ENCODE measurements around the gene TRIM46.

TRIM46 gene

DNA sequence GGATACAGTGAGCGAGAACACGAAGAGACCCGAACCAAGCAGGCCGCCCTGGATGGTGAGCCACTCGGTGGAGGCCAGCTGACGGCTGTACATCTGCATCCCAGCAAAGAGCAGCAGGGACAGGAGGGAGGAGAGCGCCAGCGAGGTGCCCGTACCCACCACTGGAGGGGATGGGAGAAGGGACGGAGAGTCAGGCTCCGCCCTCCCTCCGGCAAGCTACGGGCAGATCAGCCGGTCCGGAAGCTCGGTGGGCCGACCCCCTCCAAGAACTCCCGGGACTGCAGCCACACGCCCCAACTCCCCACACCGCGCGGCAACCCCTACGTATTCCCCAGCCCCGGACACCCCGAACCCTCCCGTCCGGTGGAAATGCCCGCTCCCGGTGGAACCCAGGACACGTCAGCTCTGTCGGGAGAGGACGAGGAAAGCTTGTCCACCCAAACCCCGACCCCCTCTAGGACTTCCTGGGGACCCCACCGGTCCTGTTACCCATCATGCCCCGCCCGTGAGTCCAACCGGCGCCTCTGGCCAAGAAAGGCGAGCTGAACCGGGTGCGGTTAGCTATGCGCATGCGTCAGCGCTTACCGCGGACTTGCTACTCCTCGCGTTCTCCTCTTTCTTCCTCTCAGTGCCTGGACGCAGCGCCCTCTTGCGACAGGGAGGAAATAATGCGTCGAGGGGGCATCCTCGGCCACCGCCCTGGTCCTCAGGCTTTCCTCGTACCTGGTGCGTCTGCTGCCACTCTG is 744 bp upstream of the TRIM46 start, which contains the start of gene KRTCAP2:
TSS of gene KRTCAP2 (minus strand) at position 573 of the 746 bp plus-strand sequence. CDS start at position 493, 80 bp downstream.
- peak; percentile 95 for DNase-seq

DNA sequence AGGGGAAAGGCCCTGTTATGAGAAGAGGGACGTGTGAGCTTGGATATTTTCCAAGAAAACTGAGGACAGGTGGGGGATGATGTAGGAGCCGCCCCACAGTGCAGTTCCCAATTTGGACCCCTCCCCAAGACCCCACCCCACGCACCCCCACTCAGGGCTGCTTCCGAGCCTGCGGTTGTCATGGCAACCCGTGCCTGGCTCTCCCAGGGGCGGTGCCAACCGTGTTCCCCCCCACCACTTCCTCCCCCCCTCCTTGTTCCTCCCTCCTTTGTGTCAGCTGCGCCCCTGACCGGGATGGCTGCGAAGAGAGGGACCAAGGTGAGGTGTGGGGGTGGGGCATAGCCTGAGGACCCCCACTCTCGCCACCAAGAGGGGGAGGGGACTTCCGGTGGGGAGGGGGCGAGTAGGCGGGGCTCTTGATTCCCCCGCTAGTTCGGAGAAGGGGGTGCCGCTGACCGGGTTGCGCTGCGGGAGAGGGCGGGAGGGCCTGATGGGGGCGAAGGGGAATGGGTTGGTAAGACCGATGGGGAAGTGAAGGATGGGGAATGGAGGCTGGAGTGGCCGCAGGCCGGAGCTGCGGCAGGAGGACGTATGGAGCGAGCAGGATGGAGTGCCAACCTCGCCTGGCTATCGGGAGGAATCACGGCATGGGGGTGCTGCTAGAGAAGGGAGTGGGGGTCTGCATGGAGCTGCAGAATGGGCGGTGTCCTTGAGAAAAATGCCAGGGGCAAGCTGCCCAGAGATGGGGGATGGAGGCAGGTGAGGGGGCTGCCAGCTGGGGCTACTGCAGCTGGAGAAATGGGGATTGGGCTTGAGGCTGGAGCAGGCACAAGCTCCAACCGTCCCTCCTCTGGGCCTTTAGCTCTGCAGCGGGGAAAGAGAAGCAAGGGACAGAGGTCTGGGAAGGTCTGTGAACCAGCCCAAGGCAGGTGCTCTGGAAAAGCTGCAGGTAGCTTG is 953 bp downstream of the TRIM46 start:
- no peak for DNase-seq

DNA sequence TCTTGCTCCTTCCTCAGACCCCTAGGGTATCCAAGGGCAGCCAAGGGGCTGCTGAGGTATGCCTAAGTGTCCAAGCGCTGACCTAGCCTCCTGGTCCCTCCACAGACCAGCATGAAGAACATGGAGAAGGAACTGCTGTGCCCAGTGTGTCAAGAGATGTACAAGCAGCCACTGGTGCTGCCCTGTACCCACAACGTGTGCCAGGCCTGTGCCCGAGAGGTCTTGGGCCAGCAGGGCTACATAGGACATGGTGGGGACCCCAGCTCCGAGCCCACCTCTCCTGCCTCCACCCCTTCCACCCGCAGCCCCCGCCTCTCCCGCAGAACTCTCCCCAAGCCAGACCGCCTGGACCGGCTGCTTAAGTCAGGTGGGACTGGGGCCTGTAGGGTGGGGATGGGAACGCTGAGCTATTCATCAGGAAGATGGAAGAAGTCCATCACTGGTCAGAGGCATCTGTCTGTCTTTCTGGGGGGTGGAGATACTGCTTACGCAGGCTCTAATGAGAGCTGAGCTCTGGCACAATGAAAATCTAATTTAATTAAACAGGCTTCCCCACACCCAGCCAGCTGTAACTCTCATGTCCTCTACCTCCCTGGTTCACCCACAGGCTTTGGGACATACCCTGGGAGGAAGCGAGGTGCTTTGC is 1.8 kb downstream of the TRIM46 start:
- no peak for DNase-seq

DNA sequence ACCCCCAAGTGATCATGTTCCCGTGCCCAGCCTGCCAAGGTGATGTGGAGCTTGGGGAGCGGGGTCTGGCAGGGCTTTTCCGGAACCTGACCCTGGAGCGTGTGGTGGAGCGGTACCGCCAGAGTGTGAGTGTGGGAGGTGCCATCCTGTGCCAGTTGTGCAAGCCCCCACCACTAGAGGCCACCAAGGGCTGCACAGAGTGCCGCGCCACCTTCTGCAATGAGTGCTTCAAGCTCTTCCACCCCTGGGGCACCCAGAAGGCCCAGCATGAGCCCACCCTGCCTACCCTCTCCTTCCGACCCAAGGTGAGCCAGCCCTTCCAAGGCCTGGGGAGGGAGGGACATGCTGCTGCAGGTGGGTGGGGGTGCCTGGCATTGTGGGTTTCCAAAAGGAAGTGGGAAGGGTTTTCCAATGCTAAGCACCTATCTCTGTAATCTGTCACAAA is 2.3 kb downstream of the TRIM46 start:
- no peak for DNase-seq

DNA sequence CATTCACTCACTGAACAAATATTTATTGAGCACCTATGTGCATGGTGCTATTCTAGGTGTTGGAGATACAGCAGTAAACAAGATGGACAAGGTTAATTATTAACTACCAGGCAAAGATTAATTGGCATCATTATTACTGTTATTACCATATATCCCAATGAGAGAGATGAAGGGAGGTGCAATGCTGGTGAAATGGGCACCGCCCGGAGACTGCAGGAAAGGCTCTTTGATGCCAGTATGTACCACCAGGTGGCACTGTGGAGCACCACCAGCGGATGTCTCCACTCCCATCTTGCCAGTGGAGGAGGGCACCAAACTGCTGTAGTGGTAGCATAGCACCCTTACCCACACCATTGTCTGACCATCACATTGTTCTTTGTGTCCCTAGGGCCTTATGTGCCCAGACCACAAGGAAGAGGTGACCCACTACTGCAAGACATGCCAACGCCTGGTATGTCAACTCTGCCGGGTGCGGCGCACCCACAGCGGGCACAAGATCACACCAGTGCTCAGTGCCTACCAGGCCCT is 3.0 kb downstream of the TRIM46 start:
- DNase-seq: peak; percentile 62

DNA sequence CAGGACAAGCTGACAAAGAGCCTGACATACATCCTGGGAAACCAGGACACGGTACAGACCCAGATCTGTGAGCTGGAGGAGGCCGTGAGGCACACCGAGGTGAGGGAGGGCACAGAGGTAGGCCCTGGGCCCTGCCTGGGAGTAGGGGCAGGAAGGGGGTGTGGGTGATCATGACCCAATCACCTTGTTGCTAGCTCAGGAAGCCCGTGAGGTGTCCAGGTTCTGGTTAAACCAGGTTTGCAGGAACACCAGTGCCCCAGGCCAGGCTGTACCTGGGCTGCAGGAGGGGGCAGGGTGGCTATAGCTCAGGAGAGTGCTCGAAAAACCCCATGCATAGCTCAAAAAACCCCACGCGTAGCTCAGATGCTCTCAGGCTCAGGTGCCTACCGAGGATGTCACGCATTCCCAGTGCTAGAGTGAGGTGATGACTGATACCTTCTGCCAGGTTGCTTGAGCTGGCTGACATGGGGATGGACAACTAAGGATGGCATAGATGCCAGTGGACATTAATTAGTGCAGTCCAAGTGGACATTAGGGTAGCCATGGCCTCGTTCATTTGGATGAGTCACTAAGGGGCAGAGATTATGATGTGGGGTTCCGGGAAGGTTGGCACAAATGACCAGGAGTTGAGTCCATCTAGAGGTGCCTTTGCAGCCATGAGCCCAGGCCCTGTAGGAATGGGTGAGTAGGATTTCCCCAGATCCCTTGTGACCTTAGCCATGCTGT is 3.7 kb downstream of the TRIM46 start:
- no peak for DNase-seq

DNA sequence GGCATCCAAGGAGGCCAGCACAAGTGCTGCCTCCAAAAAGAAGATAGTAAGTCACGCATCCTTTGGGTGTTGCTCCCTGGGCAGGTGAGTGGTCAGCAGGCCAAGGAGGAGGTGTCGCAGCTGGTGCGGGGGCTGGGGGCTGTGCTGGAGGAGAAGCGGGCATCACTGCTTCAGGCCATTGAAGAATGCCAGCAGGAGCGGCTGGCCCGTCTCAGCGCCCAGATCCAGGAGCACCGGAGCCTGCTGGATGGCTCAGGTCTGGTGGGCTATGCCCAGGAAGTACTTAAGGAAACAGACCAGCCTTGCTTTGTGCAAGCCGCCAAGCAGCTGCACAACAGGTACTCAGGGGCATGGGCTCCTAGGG is 4.3 kb downstream of the TRIM46 start:
- DNase-seq: no peak

DNA sequence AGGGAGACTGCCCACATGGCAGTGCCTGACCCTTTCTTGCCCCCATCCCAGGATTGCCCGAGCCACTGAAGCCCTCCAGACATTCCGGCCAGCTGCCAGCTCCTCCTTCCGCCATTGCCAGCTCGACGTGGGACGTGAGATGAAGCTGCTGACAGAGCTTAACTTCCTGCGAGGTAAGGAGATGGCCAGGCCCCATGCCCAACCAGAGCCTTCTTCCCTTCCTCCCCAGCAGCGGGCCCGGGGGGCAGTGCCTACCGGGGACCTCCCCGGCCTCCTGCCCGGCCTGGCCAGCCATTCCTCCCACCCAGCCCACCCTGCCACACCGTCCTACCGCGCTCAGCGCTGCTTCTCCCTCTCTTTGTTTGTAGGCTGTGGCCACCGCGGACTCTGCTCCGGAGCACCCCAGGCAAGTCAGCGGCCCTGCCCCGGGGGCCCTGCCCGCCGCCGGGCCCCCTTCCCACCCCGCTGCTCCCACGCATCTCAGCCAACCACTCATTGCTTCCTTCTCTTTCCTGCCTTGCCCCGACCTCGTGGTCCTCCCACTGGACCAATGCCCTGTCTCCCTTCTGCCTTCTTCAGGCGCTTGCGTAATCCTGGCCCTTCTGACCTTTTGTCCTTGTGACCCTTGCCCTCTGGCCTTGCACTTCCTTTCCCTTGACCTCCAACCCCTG is 4.9 kb downstream of the TRIM46 start:
- DNase-seq: no peak

DNA sequence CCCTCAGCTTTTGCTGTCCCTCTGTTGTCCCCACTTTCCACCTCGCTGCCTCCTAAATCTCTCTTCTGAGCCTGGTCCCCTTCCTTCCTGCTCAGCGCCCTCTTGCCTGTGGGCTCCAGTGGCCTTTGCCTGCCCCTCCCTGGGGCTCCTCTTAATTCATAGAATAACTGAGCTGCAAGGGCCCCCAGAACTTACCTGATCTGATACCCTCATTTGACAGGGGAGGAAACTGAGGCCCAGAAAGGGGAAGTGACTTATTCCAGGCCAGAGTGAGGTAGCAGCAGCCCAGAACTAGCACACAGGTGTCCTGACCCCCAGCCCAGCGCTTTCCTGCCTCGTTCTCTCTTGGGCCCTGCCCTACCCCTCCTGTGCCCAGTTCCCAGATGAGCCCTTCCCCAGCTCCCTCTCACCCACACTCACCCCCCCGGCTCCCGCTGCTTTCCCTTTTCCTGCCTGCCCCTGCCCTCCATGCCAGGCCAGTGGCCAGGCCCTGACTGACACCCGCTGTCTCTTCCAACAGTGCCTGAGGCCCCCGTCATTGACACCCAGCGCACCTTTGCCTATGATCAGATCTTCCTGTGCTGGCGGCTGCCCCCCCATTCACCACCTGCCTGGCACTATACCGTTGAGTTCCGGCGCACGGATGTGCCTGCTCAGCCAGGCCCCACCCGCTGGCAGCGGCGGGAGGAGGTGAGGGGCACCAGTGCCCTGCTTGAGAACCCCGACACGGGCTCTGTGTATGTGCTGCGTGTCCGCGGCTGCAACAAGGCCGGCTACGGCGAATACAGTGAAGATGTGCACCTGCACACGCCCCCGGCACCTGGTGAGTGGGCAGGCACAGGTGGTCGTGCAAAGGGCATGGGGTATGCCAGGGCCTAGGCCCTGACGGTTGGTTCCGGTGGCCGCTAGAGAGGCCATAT is 5.7 kb downstream of the TRIM46 start:
- no peak for DNase-seq

DNA sequence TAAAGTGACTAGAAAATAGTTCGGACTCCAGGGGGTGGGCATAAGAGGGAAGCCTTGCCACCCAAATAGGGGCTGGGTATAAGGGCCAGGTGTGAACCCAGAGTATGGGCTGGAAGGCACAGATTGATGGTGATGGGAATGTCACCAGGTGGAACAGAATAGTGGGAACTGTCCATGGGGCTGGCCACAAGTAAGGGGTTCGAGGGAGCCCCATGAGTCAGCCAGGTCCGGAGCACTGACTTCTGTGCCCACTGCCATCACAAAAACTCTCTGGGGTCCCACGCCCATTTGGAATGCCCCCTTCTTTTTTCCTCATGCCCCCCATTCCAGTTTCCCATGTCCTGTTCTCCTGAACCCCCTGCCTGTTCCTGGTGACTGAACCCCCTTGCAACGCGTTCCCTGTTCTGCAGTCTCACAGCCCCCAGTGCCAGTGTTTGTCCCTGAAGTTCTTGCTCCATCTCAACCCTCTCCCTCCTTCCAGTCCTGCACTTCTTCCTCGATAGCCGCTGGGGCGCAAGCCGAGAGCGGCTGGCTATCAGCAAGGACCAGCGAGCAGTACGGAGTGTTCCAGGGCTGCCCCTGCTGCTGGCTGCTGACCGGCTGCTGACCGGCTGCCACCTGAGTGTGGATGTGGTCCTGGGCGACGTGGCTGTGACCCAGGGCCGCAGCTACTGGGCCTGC is 7.9 kb downstream of the TRIM46 start:
- no peak for DNase-seq

DNA sequence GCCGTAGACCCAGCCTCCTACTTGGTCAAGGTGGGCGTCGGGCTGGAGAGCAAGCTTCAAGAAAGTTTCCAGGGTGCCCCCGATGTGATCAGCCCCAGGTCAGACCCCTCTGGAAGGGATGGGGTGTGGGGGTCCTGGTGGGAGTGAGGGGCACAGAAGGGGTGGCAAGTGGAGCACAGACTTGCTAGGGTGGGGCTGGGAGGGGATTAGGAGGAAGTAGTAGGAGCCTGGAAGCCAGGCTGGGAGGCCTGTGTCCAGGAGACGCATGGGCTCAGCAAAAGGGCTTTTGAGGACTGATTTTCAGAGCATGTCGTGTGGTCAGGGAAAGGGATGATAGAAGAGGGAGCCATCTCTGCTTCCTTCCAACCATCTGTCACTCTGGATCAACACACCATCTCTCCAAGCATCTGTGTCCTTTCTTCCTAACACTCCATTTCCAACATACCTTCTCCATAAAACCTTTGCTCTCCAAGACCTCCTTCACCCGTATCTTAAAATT is 8.5 kb downstream of the TRIM46 start:
- DNase-seq: no peak

DNA sequence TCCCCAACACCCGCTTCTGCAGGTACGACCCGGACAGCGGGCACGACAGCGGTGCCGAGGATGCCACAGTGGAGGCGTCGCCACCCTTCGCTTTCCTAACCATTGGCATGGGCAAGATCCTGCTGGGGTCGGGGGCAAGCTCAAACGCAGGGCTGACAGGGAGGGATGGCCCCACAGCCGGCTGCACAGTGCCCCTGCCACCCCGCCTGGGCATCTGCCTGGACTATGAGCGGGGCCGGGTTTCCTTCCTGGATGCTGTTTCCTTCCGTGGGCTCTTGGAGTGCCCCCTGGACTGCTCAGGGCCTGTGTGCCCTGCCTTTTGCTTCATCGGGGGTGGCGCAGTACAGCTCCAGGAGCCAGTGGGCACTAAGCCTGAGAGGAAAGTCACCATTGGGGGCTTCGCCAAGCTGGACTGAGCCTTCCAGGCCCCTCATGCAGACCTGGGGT is 10.1 kb downstream of the TRIM46 start:
- DNase-seq: no peak

DNA sequence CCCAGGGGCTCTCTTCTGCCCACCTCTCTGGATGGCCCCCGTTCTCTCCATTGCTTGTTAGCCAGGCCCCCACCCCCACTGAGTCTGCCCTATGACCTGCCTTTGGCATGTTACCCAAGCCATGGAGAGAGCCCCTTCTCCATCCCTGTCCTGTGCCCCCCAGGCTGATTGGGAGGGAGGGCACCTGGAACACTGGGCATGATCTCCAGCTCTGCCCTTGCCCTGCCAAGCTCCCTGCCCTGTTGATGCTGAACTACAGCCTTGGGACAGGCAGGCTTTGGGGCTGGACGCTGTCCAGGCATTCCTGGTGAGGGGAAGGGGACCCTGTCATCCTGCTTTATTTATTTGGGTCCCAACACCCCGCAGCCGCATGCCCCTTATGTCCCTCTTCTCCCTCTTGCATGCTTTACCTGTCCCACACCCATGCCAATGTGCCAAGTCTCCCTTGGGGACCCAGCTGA is 10.7 kb downstream of the TRIM46 start:
- no peak for DNase-seq

DNA sequence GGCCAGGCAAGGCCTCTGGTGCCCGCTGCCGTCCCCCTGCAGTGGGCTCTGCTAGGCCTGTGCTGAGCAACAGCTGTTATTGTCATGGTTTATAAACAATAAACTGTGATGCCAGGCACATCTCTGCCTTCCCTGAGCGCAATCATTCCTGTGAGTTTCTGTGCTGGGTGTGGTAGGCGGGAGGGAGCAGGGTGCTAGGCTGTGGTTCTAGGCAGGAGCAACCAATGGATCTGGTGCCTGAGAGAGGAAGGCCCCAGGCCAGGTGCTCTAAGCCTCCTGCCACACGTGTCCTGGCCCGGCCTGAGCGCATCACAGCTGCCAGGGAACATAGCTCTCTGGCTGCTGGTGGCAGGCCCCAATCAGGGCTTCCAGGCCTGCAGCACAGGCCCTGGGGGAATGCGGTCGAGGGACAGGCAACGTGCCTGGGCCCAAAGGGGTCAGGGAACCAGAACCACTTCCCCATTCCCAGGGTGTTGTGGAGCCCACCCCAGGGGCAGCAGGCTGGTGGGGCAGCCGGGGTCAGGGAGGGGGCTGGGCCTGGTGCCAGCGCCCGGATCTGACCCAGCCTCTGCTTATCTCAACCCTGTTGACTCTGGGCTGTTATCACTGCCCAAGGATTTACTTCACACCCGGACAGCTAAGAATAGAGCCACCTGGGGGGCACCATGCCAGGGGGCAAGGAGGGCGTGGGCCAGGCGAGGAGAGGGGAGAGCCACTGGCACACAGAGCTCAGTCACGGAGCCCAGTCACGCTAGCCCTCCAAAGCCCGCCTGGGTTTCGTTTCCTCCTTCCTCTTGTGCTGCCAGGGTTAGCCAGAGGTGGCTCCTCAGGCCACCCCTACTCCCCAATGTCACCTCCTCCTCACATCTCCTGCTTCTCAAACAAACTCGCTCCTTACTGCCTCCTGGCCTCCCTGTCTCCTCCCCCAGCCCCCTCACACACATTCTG is 11.5 kb downstream of the TRIM46 start:
- DNase-seq: peak; percentile 21

DNA sequence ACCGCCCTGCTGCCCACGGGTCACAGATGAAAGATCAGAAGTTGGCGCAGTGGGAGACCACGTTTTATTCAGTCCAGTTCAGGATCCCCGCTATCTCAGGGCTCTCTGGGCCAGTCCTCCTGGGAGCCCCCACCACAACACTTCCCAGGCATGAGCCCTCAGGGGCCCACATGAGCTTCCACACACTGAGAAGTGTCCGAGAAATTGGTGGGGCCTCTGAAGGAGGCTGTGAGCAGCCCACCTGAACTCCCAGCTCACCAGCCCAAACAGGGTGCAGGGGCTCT is 12.1 kb downstream of the TRIM46 start:
- no peak for DNase-seq

DNA sequence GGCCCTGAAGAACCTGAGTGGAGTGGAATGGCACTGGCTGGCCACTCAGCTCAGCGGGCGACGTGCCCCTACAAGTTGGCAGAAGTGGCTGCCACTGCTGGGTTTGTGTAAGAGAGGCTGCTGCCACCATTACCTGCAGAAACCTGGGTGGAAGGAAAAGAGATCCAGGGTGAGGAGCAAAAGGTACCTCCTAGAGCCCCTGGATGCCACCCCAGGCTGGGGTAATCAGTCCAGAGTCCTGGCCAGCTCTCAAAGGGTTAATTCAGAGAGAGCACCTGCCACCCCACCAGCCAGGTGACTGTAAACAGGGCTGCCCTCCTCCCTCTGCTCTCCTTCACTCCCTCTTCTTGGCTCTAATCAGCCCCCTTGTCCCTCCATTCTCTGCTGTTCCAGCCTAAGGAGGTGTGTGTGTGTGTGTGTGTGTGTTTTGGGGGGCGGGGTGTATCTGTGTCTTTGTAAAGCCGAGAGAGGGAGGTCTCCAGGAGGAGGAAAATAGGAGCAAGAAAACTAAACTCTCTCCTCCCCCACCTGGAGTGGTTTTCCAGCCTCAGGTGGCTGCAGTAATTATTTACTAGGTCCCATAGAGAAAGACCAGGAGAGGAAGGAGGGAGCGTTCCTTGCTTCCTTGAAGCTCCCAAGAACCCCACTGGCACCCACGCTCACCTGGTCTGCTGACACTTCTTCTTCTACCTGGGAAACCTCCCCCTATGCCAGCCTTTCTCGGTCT is 12.6 kb downstream of the TRIM46 start:
- no peak for DNase-seq

DNA sequence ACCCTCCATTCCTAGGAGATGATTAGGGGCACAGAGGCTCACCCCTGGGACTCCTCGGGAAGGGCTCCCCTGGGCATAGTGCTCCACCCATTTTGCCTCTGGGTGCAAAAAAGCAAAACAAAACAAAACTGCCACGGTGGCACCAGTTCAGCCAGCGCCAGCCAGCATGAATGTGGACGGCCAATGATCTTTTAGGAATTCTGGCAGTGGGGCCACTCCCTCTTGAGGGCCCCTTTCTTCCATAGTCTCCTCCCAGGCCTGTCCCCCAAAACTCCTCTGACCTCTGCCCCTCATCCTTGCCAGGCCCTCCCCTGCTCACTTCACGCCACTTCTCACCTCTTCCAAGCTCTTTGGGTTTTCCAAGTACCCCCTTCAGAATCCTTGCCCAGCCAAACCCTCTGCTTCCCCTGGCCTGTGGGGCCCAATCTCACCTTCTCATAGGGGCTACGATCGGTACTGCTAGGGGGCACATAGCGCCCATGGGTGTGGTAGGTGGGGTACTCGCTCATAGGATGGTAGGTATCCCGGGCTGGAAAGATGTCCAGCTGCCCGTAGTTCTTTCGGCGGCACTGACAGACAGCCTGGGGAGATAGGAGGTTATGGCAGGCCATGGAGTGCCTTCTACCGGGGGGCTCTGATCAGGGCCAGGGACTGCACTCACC is 13.3 kb downstream of the TRIM46 start:
- no peak for DNase-seq
